GM12878 (cell line): ENCODE data around the gene LY9. TPM values are rescaled to one million over a fixed set of nuclear protein-coding genes. Genes with fewer than 3 reads are reported as not detected.

Experiments
- ASH2L ChIP-seq: fragments of 300-600, 200-600 bp; sonication (generic); IDR thresholded peaks from 2 replicates; pipeline ENCODE4 v1.6.1; 2017; ENCODE audit warnings: low read depth, mild to moderate bottlenecking, borderline replicate concordance
- ATF7 ChIP-seq: fragments of 450-650 bp; IDR thresholded peaks from 2 replicates; pipeline ENCODE4 v1.6.1; 2016; ENCODE audit warnings: low read depth, mild to moderate bottlenecking
- BACH1 ChIP-seq: fragments of 450-650 bp; IDR thresholded peaks from 2 replicates; pipeline ENCODE4 v1.6.1; 2017; ENCODE audit warnings: mild to moderate bottlenecking, borderline replicate concordance
- CEBPB ChIP-seq, 2 experiments: fragments of 150-350 bp in 1 of 2; IDR thresholded peaks; 2 replicates each; pipeline ENCODE4 v1.6.1; 2012 to 2014; ENCODE audit warnings: low read depth in 2 of 2, low read length in 2 of 2, borderline replicate concordance in 1 of 2, inconsistent platforms in 1 of 2
- EP300 ChIP-seq, 2 experiments: fragments of 150-350 bp in 1 of 2; IDR thresholded peaks; 2 replicates each; pipeline ENCODE4 v1.6.1; 2011 to 2012; ENCODE audit warnings: low read depth in 2 of 2, low read length in 2 of 2, borderline replicate concordance in 1 of 2, improper control_type of control experiment in 1 of 2, inconsistent platforms in 1 of 2; ENCODE audit not compliant: control insufficient read depth in 1 of 2
- GATAD2B ChIP-seq: fragments of 450-650 bp; conservative IDR thresholded peaks from 2 replicates; pipeline ENCODE4 v1.6.1; 2017; ENCODE audit warnings: low read depth, mild to moderate bottlenecking, moderate library complexity
- IRF4 ChIP-seq: IDR thresholded peaks from 2 replicates; pipeline ENCODE4 v1.6.1; 2011; ENCODE audit warnings: low read depth, low read length
- KDM1A ChIP-seq: fragments of 200-600 bp; sonication (generic); IDR thresholded peaks from 2 replicates; pipeline ENCODE4 v1.6.1; 2016; ENCODE audit warnings: borderline replicate concordance
- MEF2B ChIP-seq: fragments of 450-650 bp; IDR thresholded peaks from 2 replicates; pipeline ENCODE4 v1.6.1; 2018; ENCODE audit warnings: mild to moderate bottlenecking, moderate library complexity; ENCODE audit not compliant: partially characterized antibody, poor library complexity, severe bottlenecking
- MTA2 ChIP-seq: fragments of 450-650 bp; IDR thresholded peaks from 2 replicates; pipeline ENCODE4 v1.6.1; 2016; ENCODE audit warnings: low read depth, mild to moderate bottlenecking, moderate library complexity
- MTA3 ChIP-seq: IDR thresholded peaks from 2 replicates; pipeline ENCODE4 v1.6.1; 2012; ENCODE audit warnings: low read length, inconsistent platforms, borderline replicate concordance
- MXI1 ChIP-seq: fragments of 150-350 bp; IDR thresholded peaks from 2 replicates; pipeline ENCODE4 v1.6.1; 2011; ENCODE audit warnings: low read depth, mild to moderate bottlenecking, inconsistent platforms, low read length, improper control_type of control experiment
- NBN ChIP-seq: fragments of 450-650 bp; IDR thresholded peaks from 2 replicates; pipeline ENCODE4 v1.6.1; 2016
- POLR2A ChIP-seq: IDR thresholded peaks from 2 replicates; pipeline ENCODE4 v1.6.1; 2011; ENCODE audit warnings: low read depth, mild to moderate bottlenecking, low read length
- RB1 ChIP-seq: fragments of 450-650 bp; formaldehyde crosslinking; IDR thresholded peaks from 2 replicates; pipeline ENCODE4 v1.6.1; 2017; ENCODE audit warnings: mild to moderate bottlenecking, borderline replicate concordance
- RCOR1 ChIP-seq: conservative IDR thresholded peaks from 2 replicates; pipeline ENCODE4 v1.6.1; 2012; ENCODE audit warnings: low read depth, low read length, improper control_type of control experiment
- RELA ChIP-seq: fragments of 450-650 bp; IDR thresholded peaks from 2 replicates; pipeline ENCODE4 v1.8.0; 2014; ENCODE audit warnings: borderline replicate concordance; ENCODE audit not compliant: partially characterized antibody
- RUNX3 ChIP-seq: IDR thresholded peaks from 2 replicates; pipeline ENCODE4 v1.6.1; 2012; ENCODE audit warnings: low read length, inconsistent platforms
- SMARCA5 ChIP-seq: fragments of 450-650 bp; IDR thresholded peaks from 2 replicates; pipeline ENCODE4 v1.6.1; 2017; ENCODE audit warnings: mild to moderate bottlenecking
- SMC3 ChIP-seq: IDR thresholded peaks from 2 replicates; pipeline ENCODE4 v1.6.1; 2011; ENCODE audit warnings: low read length, improper control_type of control experiment, borderline replicate concordance
- polyA plus RNA-seq, 11 experiments: library from polyadenylated mRNA; depleted of rRNA in 4 of 11; unstranded in 6 of 11; stranded (reverse) in 5 of 11; fragments of >200 nt; fragmentation: Nextera tagmentation in 4 of 11; fragmentation: Illumina TruSeq in 1 of 11; extraction: Ambion mirVana in 4 of 11; extraction: Trizol in 1 of 11; gene quantifications; 1 replicate in 1 of 11; 2 replicates in 10 of 11; pipeline versions ENCODE4 v1.2.1 to v1.2.3, GENCODE V29; 2011 to 2016; ENCODE audit warnings: inconsistent platforms in 2 of 11, missing spikeins in 2 of 11, low read depth in 1 of 11
- total RNA-seq, 4 experiments: library from RNA; depleted of rRNA in 3 of 4; stranded (reverse); fragments of >200 nt in 3 of 4; fragmentation: Illumina TruSeq in 1 of 4; extraction: Trizol in 1 of 4; gene quantifications; 2 replicates each; pipeline versions ENCODE4 v1.2.1 to v1.2.3, GENCODE V29; 2013 to 2021
- TF ChIP-seq, protein P1 (sequence below): fragments of 450-650 bp; IDR thresholded peaks from 2 replicates; pipeline ENCODE4 v1.6.1; 2016; ENCODE audit warnings: mild to moderate bottlenecking, moderate library complexity, borderline replicate concordance
- TF ChIP-seq, protein P2 (sequence below): fragments of 450-650 bp; IDR thresholded peaks from 2 replicates; pipeline ENCODE4 v1.6.1; 2017; ENCODE audit warnings: low read depth, mild to moderate bottlenecking, moderate library complexity
- TF ChIP-seq, protein P3 (sequence below): IDR thresholded peaks from 2 replicates; pipeline ENCODE4 v1.6.1; 2011; ENCODE audit warnings: low read depth, mild to moderate bottlenecking, low read length, moderate library complexity, borderline replicate concordance; ENCODE audit errors: extremely low read depth

LY9 gene
- total and polyA plus RNA-seq, 10 of the 15 experiments (the other 5 are each of a cell fraction or from before 2014, with no cell fraction given) = 2.7 to 12.5 (median 9.0) TPM

DNA sequence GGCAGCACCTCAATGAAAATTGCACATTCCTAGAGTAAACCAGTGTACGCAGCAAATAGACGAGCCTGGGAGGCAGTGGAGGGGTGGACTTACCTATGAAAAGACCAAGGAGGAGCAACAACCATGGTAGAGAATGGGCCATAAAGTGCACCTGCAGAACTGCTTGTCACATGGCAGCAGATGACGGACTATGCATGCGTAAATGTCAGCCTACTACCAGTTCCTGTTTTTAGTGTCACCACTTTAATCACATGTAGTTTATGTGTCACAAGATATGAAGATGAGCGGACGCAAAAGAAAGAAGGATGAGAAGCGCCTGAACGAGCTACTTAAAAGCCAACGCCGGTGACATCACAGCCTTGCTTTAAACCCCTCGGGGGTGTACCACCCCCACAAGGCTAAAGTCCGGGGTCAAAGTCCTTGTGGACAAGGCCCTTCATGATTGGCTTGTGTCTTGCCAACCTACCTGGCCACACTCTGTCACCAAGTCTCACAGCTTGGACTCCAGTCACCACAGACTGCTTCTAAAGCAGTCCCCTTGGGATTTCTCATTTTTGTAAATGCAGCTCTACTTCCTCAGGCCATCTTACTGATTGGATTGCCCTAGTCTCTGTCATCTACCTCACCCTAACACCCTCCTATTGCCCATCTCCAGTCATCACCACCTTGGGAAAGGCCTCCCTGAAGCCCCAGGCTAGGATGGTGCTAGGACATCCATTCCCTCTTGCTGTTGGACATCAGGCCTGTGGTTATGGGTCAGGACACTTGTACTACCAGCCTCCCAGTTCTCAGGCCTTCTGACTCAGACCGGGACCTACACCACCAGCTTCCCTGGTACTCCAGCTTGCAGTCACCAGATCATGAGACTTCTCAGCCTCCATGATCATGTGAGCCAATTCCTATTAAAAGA is 6.0 kb upstream of the LY9 start (continued):
- TF ChIP-seq MTA2 = peak; percentile 97
- TF ChIP-seq GATAD2B = peak; percentile 72; the same call in 1 of the 2 replicates
- peak in 1 of 2 experiments; percentile 2; a peak in 1 of 4 replicates for TF ChIP-seq CEBPB (IDR thresholded peaks at IDR 0.05; ENCODE audit: borderline replicate concordance in 1 of 2, low read depth in 2 of 2, low read length in 2 of 2)
- TF ChIP-seq RELA = peak; percentile 65
- TF ChIP-seq MTA3 = no peak
- TF ChIP-seq SMARCA5 = no peak; the same call in 1 of the 2 replicates
- peak; percentile 95 for TF ChIP-seq IRF4
- peak; percentile 98 for TF ChIP-seq ATF7
- peak; percentile 18; the same call in 1 of the 2 replicates for TF ChIP-seq RUNX3
- TF ChIP-seq RCOR1 = no peak
- TF ChIP-seq EP300 (IDR thresholded peaks at IDR 0.05; ENCODE audit: borderline replicate concordance in 1 of 2, control insufficient read depth in 1 of 2, low read depth in 2 of 2, low read length in 2 of 2) = peak; percentile 96 to 99
- TF ChIP-seq, protein P1, sequence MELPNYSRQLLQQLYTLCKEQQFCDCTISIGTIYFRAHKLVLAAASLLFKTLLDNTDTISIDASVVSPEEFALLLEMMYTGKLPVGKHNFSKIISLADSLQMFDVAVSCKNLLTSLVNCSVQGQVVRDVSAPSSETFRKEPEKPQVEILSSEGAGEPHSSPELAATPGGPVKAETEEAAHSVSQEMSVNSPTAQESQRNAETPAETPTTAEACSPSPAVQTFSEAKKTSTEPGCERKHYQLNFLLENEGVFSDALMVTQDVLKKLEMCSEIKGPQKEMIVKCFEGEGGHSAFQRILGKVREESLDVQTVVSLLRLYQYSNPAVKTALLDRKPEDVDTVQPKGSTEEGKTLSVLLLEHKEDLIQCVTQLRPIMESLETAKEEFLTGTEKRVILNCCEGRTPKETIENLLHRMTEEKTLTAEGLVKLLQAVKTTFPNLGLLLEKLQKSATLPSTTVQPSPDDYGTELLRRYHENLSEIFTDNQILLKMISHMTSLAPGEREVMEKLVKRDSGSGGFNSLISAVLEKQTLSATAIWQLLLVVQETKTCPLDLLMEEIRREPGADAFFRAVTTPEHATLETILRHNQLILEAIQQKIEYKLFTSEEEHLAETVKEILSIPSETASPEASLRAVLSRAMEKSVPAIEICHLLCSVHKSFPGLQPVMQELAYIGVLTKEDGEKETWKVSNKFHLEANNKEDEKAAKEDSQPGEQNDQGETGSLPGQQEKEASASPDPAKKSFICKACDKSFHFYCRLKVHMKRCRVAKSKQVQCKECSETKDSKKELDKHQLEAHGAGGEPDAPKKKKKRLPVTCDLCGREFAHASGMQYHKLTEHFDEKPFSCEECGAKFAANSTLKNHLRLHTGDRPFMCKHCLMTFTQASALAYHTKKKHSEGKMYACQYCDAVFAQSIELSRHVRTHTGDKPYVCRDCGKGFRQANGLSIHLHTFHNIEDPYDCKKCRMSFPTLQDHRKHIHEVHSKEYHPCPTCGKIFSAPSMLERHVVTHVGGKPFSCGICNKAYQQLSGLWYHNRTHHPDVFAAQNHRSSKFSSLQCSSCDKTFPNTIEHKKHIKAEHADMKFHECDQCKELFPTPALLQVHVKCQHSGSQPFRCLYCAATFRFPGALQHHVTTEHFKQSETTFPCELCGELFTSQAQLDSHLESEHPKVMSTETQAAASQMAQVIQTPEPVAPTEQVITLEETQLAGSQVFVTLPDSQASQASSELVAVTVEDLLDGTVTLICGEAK = peak; percentile 26; the same call in 1 of the 2 replicates
- TF ChIP-seq POLR2A = no peak
- TF ChIP-seq MXI1 = peak; percentile 46; the same call in 1 of the 2 replicates
- TF ChIP-seq, protein P2, sequence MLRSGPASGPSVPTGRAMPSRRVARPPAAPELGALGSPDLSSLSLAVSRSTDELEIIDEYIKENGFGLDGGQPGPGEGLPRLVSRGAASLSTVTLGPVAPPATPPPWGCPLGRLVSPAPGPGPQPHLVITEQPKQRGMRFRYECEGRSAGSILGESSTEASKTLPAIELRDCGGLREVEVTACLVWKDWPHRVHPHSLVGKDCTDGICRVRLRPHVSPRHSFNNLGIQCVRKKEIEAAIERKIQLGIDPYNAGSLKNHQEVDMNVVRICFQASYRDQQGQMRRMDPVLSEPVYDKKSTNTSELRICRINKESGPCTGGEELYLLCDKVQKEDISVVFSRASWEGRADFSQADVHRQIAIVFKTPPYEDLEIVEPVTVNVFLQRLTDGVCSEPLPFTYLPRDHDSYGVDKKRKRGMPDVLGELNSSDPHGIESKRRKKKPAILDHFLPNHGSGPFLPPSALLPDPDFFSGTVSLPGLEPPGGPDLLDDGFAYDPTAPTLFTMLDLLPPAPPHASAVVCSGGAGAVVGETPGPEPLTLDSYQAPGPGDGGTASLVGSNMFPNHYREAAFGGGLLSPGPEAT = peak; percentile 79; the same call in 1 of the 2 replicates
- no peak for TF ChIP-seq ASH2L
- TF ChIP-seq SMC3 = no peak
- peak; percentile 97 for TF ChIP-seq NBN
- TF ChIP-seq BACH1 = peak; percentile 52; the same call in 1 of the 2 replicates
- no peak for TF ChIP-seq KDM1A
- TF ChIP-seq RB1 = no peak
- TF ChIP-seq MEF2B = peak; percentile 99
- TF ChIP-seq, protein P3, sequence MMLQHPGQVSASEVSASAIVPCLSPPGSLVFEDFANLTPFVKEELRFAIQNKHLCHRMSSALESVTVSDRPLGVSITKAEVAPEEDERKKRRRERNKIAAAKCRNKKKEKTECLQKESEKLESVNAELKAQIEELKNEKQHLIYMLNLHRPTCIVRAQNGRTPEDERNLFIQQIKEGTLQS = no peak
